Vagina (tissue), 2 donors: Measurements from ENCODE around the gene STX19.

Experiments
- POLR2A ChIP-seq, 2 donors: fragments of 450-650 bp; IDR thresholded peaks; one replicate each; pipeline ENCODE4 v1.6.1; 2017; ENCODE audit warnings: antibody characterized with exemption in 2 of 2, mild to moderate bottlenecking in 2 of 2, moderate library complexity in 2 of 2
- POLR2AphosphoS5 ChIP-seq, 2 donors: sonication (generic); formaldehyde crosslinking; IDR thresholded peaks; one replicate each; pipeline ENCODE4 v1.9.0; 2017; ENCODE audit warnings: antibody characterized with exemption in 2 of 2, mild to moderate bottlenecking in 2 of 2, low read depth in 1 of 2; ENCODE audit not compliant: insufficient read depth in 1 of 2
- TF ChIP-seq, protein P1 (sequence below), 3 experiments: fragments of 450-650 bp in 2 of 3; fragments of 200-600 bp in 1 of 3; sonication (generic) in 1 of 3; IDR thresholded peaks; one replicate each; pipeline ENCODE4 v1.5.1; 2017 to 2019; ENCODE audit warnings: antibody characterized with exemption in 3 of 3, mild to moderate bottlenecking in 2 of 3, moderate library complexity in 2 of 3

DNA sequence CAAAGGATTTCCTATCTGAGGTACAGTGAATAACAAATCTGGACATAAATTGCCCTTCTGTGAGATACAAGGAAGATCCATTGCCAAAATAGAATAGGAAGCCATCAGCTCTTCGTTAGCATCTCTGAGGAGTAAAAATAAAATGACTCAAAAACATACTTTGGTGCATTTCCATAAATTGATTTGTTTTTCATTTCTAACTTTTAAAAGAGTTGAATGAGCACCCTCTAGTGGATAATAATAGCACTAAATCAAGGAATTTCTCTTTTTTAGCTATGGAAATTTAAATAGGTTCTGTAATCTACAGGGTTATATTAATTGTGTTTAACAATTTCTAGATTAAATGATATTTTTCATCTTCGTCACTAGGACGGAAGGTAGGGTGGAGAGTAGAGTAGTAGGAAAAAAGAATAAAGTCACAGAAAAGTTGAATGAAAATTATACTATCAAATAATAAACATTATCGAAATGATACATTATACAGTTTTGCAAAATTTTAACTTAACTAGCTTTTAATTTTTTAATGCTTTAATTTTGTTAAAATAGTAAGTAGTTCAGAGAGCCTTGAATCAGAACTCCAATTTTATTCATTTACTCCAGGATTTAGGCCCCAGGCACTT lies 40.9 kb upstream of the STX19 start:
- TF ChIP-seq, protein P1, sequence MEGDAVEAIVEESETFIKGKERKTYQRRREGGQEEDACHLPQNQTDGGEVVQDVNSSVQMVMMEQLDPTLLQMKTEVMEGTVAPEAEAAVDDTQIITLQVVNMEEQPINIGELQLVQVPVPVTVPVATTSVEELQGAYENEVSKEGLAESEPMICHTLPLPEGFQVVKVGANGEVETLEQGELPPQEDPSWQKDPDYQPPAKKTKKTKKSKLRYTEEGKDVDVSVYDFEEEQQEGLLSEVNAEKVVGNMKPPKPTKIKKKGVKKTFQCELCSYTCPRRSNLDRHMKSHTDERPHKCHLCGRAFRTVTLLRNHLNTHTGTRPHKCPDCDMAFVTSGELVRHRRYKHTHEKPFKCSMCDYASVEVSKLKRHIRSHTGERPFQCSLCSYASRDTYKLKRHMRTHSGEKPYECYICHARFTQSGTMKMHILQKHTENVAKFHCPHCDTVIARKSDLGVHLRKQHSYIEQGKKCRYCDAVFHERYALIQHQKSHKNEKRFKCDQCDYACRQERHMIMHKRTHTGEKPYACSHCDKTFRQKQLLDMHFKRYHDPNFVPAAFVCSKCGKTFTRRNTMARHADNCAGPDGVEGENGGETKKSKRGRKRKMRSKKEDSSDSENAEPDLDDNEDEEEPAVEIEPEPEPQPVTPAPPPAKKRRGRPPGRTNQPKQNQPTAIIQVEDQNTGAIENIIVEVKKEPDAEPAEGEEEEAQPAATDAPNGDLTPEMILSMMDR (IDR thresholded peaks at IDR 0.05), result peak; percentile 14 to 44 (median 44)
- no peak for TF ChIP-seq POLR2A (IDR thresholded peaks at IDR 0.05)
- TF ChIP-seq POLR2AphosphoS5 (IDR thresholded peaks at IDR 0.05; ENCODE audit: insufficient read depth in 1 of 2, low read depth in 1 of 2), result no peak
